HCT116 (cell line): ENCODE measurements around the gene EGFR. TPM values are rescaled to one million over a fixed set of nuclear protein-coding genes. Genes with fewer than 3 reads are reported as not detected.

Experiments used
- ATAC-seq: fragments of 200-7000 bp; cut with Tn5 transposase; 2 replicates; pipeline ENCODE4 v1.9.1; 2020; ENCODE audit warnings: mild to moderate bottlenecking, moderate library complexity
- BruUV-seq: library from RNA; stranded (reverse); fragments of 400-500 nt; replicated peaks from 2 replicates; lab custom pipeline; 2021; lab: Mats Ljungman, UMichigan
- CTCF ChIA-PET: fragments of 300-600 bp; sonication (Branson Sonifier 250); formaldehyde crosslinking; loops from one replicate; lab custom pipeline; 2021; ENCODE audit warnings: antibody characterized with exemption; lab: Charles Lee
- POLR2A ChIA-PET: fragments of 300-600, 350-600 bp; sonication (Branson Sonifier 250); formaldehyde crosslinking; loops from one replicate; lab custom pipeline; 2021; ENCODE audit warnings: antibody characterized with exemption; lab: Charles Lee
- RAD21 ChIA-PET, 2 experiments: fragments of 300-600 bp; sonication (Branson Sonifier 250); formaldehyde crosslinking; loops; one replicate each; lab custom pipeline; 2023; ENCODE audit warnings: low total read pairs in 2 of 2; ENCODE audit not compliant: uncharacterized antibody in 2 of 2, unreplicated experiment in 2 of 2, low non-redundant PET in 1 of 2; lab: Charles Lee
- DNase-seq: peaks from one replicate; pipeline ENCODE4 v3.0.0-alpha.2; 2010; ENCODE audit warnings: low read depth, low spot score
- H2AFZ ChIP-seq: fragments of 200-600 bp; shearing (Covaris generic), sonication (generic); 2 replicates; pipeline ENCODE4 v1.6.1; 2017; ENCODE audit warnings: low read depth, mixed run types, mixed read lengths, antibody characterized with exemption, low read length; ENCODE audit not compliant: poor library complexity, severe bottlenecking
- H3K27ac ChIP-seq: 2 replicates; pipeline ENCODE4 v1.5.1; 2012; ENCODE audit warnings: low read depth, low read length
- H3K27me3 ChIP-seq: fragments of 200-600 bp; sonication (generic); 2 replicates; pipeline ENCODE4 v1.6.1; 2016; ENCODE audit warnings: mixed run types, low read length, mixed read lengths; ENCODE audit not compliant: insufficient read depth
- H3K36me3 ChIP-seq, 2 experiments: fragments of 200-500 bp in 1 of 2; fragments of 200-600 bp in 1 of 2; sonication (Bioruptor generic) in 1 of 2; sonication (generic) in 1 of 2; 2 replicates each; pipeline versions ENCODE4 v1.5.1 to v1.6.1; 2014 to 2016; ENCODE audit warnings: low read length in 2 of 2, inconsistent platforms in 1 of 2, mixed read lengths in 1 of 2, mixed run types in 1 of 2; ENCODE audit not compliant: insufficient read depth in 2 of 2, control insufficient read depth in 1 of 2
- H3K4me1 ChIP-seq, 2 experiments: fragments of 200-600 bp in 1 of 2; sonication (generic) in 1 of 2; 2 replicates each; pipeline versions ENCODE4 v1.5.1 to v1.6.1; 2012 to 2017; ENCODE audit warnings: low read length in 2 of 2, inconsistent platforms in 1 of 2, mild to moderate bottlenecking in 1 of 2, mixed read lengths in 1 of 2, mixed run types in 1 of 2, moderate library complexity in 1 of 2; ENCODE audit not compliant: insufficient read depth in 2 of 2, control insufficient read depth in 1 of 2
- H3K4me2 ChIP-seq: fragments of 200-600 bp; sonication (generic); 2 replicates; pipeline ENCODE4 v1.6.1; 2017; ENCODE audit warnings: mixed run types, low read length, mixed read lengths
- H3K4me3 ChIP-seq, 2 experiments: fragments of 200-600 bp in 1 of 2; sonication (generic) in 1 of 2; replicated peaks in 1 of 2; 2 replicates each; pipeline ENCODE4 v1.5.1; 2011 to 2016; ENCODE audit warnings: low read length in 2 of 2, control low read depth in 1 of 2, low read depth in 1 of 2, mild to moderate bottlenecking in 1 of 2, mixed read lengths in 1 of 2, mixed run types in 1 of 2
- H3K79me2 ChIP-seq: fragments of 200-600 bp; sonication (generic); 2 replicates; pipeline ENCODE4 v1.6.1; 2017; ENCODE audit warnings: mild to moderate bottlenecking, mixed run types, low read length, moderate library complexity, mixed read lengths; ENCODE audit not compliant: insufficient read depth
- H3K9ac ChIP-seq: fragments of 200-600 bp; sonication (generic); 2 replicates; pipeline ENCODE4 v1.6.1; 2016; ENCODE audit warnings: low read length, mixed read lengths
- H3K9me2 ChIP-seq: fragments of 200-600 bp; sonication (generic), shearing (Covaris generic); 2 replicates; pipeline ENCODE4 v1.6.1; 2017; ENCODE audit warnings: mixed run types, mild to moderate bottlenecking, moderate library complexity; ENCODE audit not compliant: insufficient read depth
- H3K9me3 ChIP-seq, 2 experiments: fragments of 200-500 bp in 1 of 2; fragments of 200-600 bp in 1 of 2; sonication (Bioruptor generic) in 1 of 2; sonication (generic) in 1 of 2; 2 replicates each; pipeline ENCODE4 v1.6.1; 2014 to 2017; ENCODE audit warnings: low read length in 2 of 2, mixed read lengths in 2 of 2, inconsistent platforms in 1 of 2, low read depth in 1 of 2, mild to moderate bottlenecking in 1 of 2, mixed run types in 1 of 2, moderate library complexity in 1 of 2; ENCODE audit not compliant: control insufficient read depth in 1 of 2, insufficient read depth in 1 of 2
- H4K20me1 ChIP-seq: fragments of 200-600 bp; sonication (generic), shearing (Covaris generic); 2 replicates; pipeline ENCODE4 v1.6.1; 2017; ENCODE audit warnings: mixed run types, mild to moderate bottlenecking, moderate library complexity; ENCODE audit not compliant: insufficient read depth
- CTCF ChIP-seq, 3 experiments: fragments of 200-600 bp in 1 of 3; sonication (generic) in 1 of 3; IDR thresholded peaks in 2 of 3; conservative IDR thresholded peaks in 1 of 3; 2 replicates each; pipeline ENCODE4 v1.5.1; 2012 to 2017; ENCODE audit warnings: low read depth in 2 of 3, low read length in 2 of 3, antibody characterized with exemption in 1 of 3, borderline replicate concordance in 1 of 3, control low read depth in 1 of 3, mild to moderate bottlenecking in 1 of 3, mixed read lengths in 1 of 3, mixed run types in 1 of 3, moderate library complexity in 1 of 3; ENCODE audit not compliant: insufficient read depth in 1 of 3
- SIN3A ChIP-seq: IDR thresholded peaks from 2 replicates; pipeline ENCODE4 v1.6.1; 2012; ENCODE audit warnings: low read depth
- ZBTB33 ChIP-seq: IDR thresholded peaks from 2 replicates; pipeline ENCODE4 v1.6.1; 2011; ENCODE audit warnings: mild to moderate bottlenecking, low read length, moderate library complexity; ENCODE audit not compliant: insufficient replicate concordance; ENCODE audit errors: extremely low read depth
- ZNF274 ChIP-seq: fragments of 200-500 bp; sonication (Bioruptor generic); IDR thresholded peaks from 2 replicates; pipeline ENCODE4 v1.6.1; 2014; ENCODE audit warnings: mild to moderate bottlenecking, low read depth, low read length, inconsistent platforms
- intact Hi-C: fragments of 100-400 bp; cut with micrococcal nuclease; formaldehyde crosslinking; loops from 2 replicates; pipeline ENCODE4 v1.10.0; 2022
- total RNA-seq: library from RNA; stranded (reverse); gene quantifications from one replicate; pipeline ENCODE4 v1.2.1, GENCODE V29; 2021; ENCODE audit not compliant: unreplicated experiment
- TF ChIP-seq, protein P1 (sequence below): IDR thresholded peaks from 2 replicates; pipeline ENCODE4 v1.6.1; 2012
- TF ChIP-seq, protein P2 (sequence below): IDR thresholded peaks from 2 replicates; pipeline ENCODE4 v1.6.1; 2012; ENCODE audit warnings: low read depth

Gene EGFR
- total RNA-seq, 1 experiment from 2014 or later, result 71.5 TPM

GRCh38 chr7:55120501-55121198, 101.8 kb downstream of the EGFR start (continued):
- no peak for TF ChIP-seq ZBTB33
- no peak for TF ChIP-seq CTCF (IDR thresholded peaks at IDR 0.05 in 2 of 3, conservative IDR thresholded peaks at IDR 0.05 in 1 of 3; ENCODE audit: borderline replicate concordance in 1 of 3, insufficient read depth in 1 of 3, low read depth in 2 of 3, low read length in 2 of 3)

- H3K4me1 ChIP-seq, result peaks cover 4 to 39% of the 10 kb centered on the region in 2 experiments; a peak in 2 of 4 replicates
- peaks cover 48% of the 10 kb centered on the region; the same call in 1 of the 2 replicates for H3K79me2 ChIP-seq
- ATAC-seq (no peak), DNase-seq (no peak)
- H4K20me1 ChIP-seq, result no peaks in the 10 kb centered on the region
- H2AFZ ChIP-seq, result no peak overlapping the region
- H3K9ac ChIP-seq, result no peak overlapping the region
- no TSS peak for BruUV-seq
- H3K36me3 ChIP-seq, result peaks cover 0 to 8% of the 10 kb centered on the region in 2 experiments; a peak in 1 of 4 replicates
- POLR2A ChIA-PET, result interaction anchor here (1.6 kb wide), 1 partner anchor 12 kb away, joined by 6 read pairs; no protein-coding TSS in a partner anchor
- CTCF ChIA-PET, result no interaction called here
- no peak overlapping the region for H3K27ac ChIP-seq
- H3K27me3 ChIP-seq, result no peaks in the 10 kb centered on the region
- TF ChIP-seq, protein P1, sequence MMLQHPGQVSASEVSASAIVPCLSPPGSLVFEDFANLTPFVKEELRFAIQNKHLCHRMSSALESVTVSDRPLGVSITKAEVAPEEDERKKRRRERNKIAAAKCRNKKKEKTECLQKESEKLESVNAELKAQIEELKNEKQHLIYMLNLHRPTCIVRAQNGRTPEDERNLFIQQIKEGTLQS, result no peak
- no peak for TF ChIP-seq ZNF274
- TF ChIP-seq, protein P2, sequence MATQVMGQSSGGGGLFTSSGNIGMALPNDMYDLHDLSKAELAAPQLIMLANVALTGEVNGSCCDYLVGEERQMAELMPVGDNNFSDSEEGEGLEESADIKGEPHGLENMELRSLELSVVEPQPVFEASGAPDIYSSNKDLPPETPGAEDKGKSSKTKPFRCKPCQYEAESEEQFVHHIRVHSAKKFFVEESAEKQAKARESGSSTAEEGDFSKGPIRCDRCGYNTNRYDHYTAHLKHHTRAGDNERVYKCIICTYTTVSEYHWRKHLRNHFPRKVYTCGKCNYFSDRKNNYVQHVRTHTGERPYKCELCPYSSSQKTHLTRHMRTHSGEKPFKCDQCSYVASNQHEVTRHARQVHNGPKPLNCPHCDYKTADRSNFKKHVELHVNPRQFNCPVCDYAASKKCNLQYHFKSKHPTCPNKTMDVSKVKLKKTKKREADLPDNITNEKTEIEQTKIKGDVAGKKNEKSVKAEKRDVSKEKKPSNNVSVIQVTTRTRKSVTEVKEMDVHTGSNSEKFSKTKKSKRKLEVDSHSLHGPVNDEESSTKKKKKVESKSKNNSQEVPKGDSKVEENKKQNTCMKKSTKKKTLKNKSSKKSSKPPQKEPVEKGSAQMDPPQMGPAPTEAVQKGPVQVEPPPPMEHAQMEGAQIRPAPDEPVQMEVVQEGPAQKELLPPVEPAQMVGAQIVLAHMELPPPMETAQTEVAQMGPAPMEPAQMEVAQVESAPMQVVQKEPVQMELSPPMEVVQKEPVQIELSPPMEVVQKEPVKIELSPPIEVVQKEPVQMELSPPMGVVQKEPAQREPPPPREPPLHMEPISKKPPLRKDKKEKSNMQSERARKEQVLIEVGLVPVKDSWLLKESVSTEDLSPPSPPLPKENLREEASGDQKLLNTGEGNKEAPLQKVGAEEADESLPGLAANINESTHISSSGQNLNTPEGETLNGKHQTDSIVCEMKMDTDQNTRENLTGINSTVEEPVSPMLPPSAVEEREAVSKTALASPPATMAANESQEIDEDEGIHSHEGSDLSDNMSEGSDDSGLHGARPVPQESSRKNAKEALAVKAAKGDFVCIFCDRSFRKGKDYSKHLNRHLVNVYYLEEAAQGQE, result no peak
- no peak for TF ChIP-seq SIN3A
- no peak overlapping the region for H3K4me3 ChIP-seq
- RAD21 ChIA-PET, result no interaction called here
- intact Hi-C loops, result no loop called here
- H3K4me2 ChIP-seq, result no peak overlapping the region
- H3K9me2 ChIP-seq, result no peaks in the 10 kb centered on the region
- H3K9me3 ChIP-seq, result no peaks in the 10 kb centered on the region; a peak in 1 of 4 replicates
Observed at GRCh38 chr7:55121249-55121648, 102.4 kb downstream of the EGFR start.
